ENCODE measurements around the gene TAF1B. TPM values are rescaled to one million over a fixed set of nuclear protein-coding genes. Genes with fewer than 3 reads are reported as not detected.
"Not testable (repeated sequence)": the region's sequence is repeated elsewhere in the genome, so short reads cannot be mapped to it uniquely, and the experiment has no call there.

TAF1B gene
- total and polyA plus RNA-seq, 2 donors (not counting 3 experiments of a cell fraction or from before 2014, with no cell fraction given) = 6.3 to 29.4 TPM

DNA sequence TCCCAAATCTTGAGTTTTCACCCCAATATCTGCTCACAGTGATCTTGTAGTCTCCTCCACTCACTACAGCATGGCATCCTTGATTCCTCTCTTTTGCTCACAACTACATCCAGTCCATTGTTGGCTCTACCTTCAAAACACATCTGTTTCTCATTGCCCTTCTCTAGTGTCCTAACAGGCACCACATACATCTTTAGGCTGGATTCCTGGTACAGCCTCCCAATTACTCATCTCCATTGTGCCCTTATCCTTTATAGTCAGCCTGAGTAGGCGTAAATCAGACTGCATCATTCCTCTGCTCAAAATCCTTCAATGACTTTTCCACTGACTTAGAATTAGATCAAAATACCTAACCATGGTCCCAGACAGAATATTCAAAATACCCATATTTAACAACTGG, 10.7 kb upstream of the TAF1B start:
- intact Hi-C loops (cut with micrococcal nuclease) (no loop called here), dilution Hi-C loops (cut with MboI; ENCODE audit: extremely low pct_ligation_motif_present, low sequenced_read_pairs) (no loop called here)
- no peak for FAIRE-seq
- H3K9me3 ChIP-seq (replicated peaks; ENCODE audit: control insufficient read depth, insufficient read depth, low read length) = no peaks in the 10 kb centered on the region
- H2AFZ ChIP-seq (ENCODE audit: low read depth, low read length) = no peak overlapping the region
- ChIA-PET POLR2A (no interaction called here), CTCF (no interaction called here)
- H3K27me3 ChIP-seq (ENCODE audit: control insufficient read depth in 2 of 2, insufficient read depth in 2 of 2, low read length in 2 of 2) = peaks cover 11 to 15% of the 10 kb centered on the region in 2 experiments
- no peak overlapping the region for H3K4me2 ChIP-seq (ENCODE audit: insufficient read depth, low read length)
- H3K4me1 ChIP-seq (ENCODE audit: control insufficient read depth, extremely low read depth, insufficient read depth, low read length) = no peaks in the 10 kb centered on the region
- no peak overlapping the region for H3K9ac ChIP-seq (replicated peaks; ENCODE audit: extremely low read depth, insufficient read depth, low read length)
- DNase-seq (ENCODE audit: low read depth, low spot score) = no peak
- H3K27ac ChIP-seq (ENCODE audit: insufficient read depth, low read depth, low read length) = no peak overlapping the region
- BruUV-seq (replicated peaks) = no TSS peak
- no peak overlapping the region for H3K4me3 ChIP-seq (replicated peaks in 1 of 3; ENCODE audit: insufficient read depth in 1 of 3, low read depth in 1 of 3, low read length in 3 of 3)
- no peaks in the 10 kb centered on the region for H3K36me3 ChIP-seq (ENCODE audit: control insufficient read depth in 2 of 2, extremely low read depth in 1 of 2, insufficient read depth in 2 of 2, low read length in 2 of 2)
- no peaks in the 10 kb centered on the region for H4K20me1 ChIP-seq (replicated peaks; ENCODE audit: control insufficient read depth, extremely low read depth, insufficient read depth, low read length)
- H3K9me1 ChIP-seq (replicated peaks; ENCODE audit: control insufficient read depth, extremely low read depth, insufficient read depth, low read length) = no peaks in the 10 kb centered on the region
- H3K79me2 ChIP-seq (ENCODE audit: control insufficient read depth, insufficient read depth, low read length) = no peaks in the 10 kb centered on the region
- TF ChIP-seq POLR2A (IDR thresholded peaks at IDR 0.05; ENCODE audit: low read depth, low read length) (no peak), CTCF (IDR thresholded peaks at IDR 0.05; ENCODE audit: extremely low read depth in 1 of 2, insufficient read depth in 1 of 2, low read depth in 1 of 2, low read length in 2 of 2) (no peak)

DNA sequence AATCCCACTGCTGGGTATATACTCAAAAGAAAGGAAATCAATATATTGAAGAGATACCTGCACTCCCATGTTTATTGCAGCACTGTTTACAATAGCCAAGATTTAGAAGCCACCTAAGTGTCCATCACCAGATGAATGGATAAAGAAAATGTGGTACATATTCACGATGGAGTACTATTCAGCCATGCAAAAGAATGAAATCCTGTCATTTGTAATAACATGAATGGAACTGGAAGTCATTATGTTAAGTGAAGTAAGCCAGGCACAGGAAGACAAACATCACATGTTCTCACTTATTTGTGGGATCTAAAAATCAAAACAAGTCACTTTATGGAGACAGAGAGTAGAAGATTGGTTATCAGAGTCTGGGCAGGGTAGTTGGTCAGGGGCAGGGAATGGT, 8.2 kb upstream of the TAF1B start:
- BruUV-seq (replicated peaks); H2AFZ ChIP-seq (ENCODE audit: low read depth, low read length); H3K9ac ChIP-seq (replicated peaks; ENCODE audit: extremely low read depth, insufficient read depth, low read length); DNase-seq (ENCODE audit: low read depth, low spot score); H3K27ac ChIP-seq (ENCODE audit: insufficient read depth, low read depth, low read length); H3K4me2 ChIP-seq (ENCODE audit: insufficient read depth, low read length); H3K9me1 ChIP-seq (replicated peaks; ENCODE audit: control insufficient read depth, extremely low read depth, insufficient read depth, low read length); POLR2A ChIA-PET; H4K20me1 ChIP-seq (replicated peaks; ENCODE audit: control insufficient read depth, extremely low read depth, insufficient read depth, low read length); H3K79me2 ChIP-seq (ENCODE audit: control insufficient read depth, insufficient read depth, low read length); H3K4me1 ChIP-seq (ENCODE audit: control insufficient read depth, extremely low read depth, insufficient read depth, low read length); intact Hi-C loops (cut with micrococcal nuclease); dilution Hi-C loops (cut with MboI; ENCODE audit: extremely low pct_ligation_motif_present, low sequenced_read_pairs); H3K4me3 ChIP-seq (replicated peaks in 1 of 3; ENCODE audit: insufficient read depth in 1 of 3, low read depth in 1 of 3, low read length in 3 of 3); CTCF ChIA-PET; H3K36me3 ChIP-seq (ENCODE audit: control insufficient read depth in 2 of 2, extremely low read depth in 1 of 2, insufficient read depth in 2 of 2, low read length in 2 of 2); FAIRE-seq; H3K9me3 ChIP-seq (replicated peaks; ENCODE audit: control insufficient read depth, insufficient read depth, low read length): not testable (repeated sequence)
- peaks cover 7 to 13% of the 10 kb centered on the region in 2 experiments for H3K27me3 ChIP-seq (ENCODE audit: control insufficient read depth in 2 of 2, insufficient read depth in 2 of 2, low read length in 2 of 2)

Measured in endothelial cell of umbilical vein (primary cell).